Heart left ventricle (tissue), 13 donors: ENCODE results near the gene UACA.

Source experiments
- POLR2A ChIP-seq, 2 donors: fragments of 450-650 bp; IDR thresholded peaks; one replicate each; pipeline ENCODE4 v1.6.1; 2017; ENCODE audit warnings: antibody characterized with exemption in 2 of 2, mild to moderate bottlenecking in 2 of 2, moderate library complexity in 2 of 2
- TF ChIP-seq, protein P1 (sequence below), 12 donors: fragments of 200-600 bp; sonication (generic) in 4 of 12; IDR thresholded peaks; one replicate each; pipeline versions ENCODE4 v1.5.0 to v1.8.0; 2018 to 2022; ENCODE audit warnings: antibody characterized with exemption in 12 of 12, mild to moderate bottlenecking in 5 of 12
- donor health status: ischemic (EF 13 %, LVEDD 7.1; RV severe dilation, severe dysfunction).
- donor health status: DM: no; HTN: yes; CAD: no.
- donor health status: DM: no; HTN: no; CAD: no.
- donor health status: ischemic (EF 25% LVEDD 6.9; RV normal size, moderate dysfunction).
- donor health status: ischemic (EF 25% LVEDD 5.7; RV mildly dilated, moderate dysfunction).
- donor health status: ischemic (EF 35%, LVEDD 5.7; RV mildly dilated, moderate dysfunction).
- donor health status: nonischemic (EF 11% LVEDD 7.7; RV severe dilation, severe dysfunction).
- donor health status: DM: yes; HTN: yes; CAD: no.
- donor health status: PGD.
- donor health status: ischemic (EF 29% LVEDD 5.4; RV normal size, mild dysfunction).
- donor health status: nonischemic (EF 23%, LVEDD 6.1; RV moderate dilation, normal function).

DNA sequence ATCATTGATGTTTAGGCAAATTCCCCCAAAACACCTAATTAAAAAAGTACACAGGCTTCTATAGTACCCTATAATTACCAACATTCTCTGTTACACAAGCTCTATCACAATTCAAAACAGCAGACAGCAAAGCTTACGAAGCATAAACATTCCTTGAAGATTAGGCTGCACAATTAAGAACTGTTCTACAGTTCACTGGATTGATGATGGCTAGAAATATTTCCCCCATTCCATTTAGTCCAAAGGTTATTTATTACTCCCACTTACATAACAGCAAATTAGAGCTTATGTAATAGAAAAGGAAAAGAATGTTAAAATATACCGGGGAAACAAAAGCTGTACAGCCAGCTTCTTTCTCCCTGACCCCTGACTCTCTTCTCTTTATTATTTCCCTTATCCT is 49.3 kb downstream of the UACA start:
- no peak for TF ChIP-seq POLR2A (IDR thresholded peaks at IDR 0.05)
- TF ChIP-seq, protein P1, sequence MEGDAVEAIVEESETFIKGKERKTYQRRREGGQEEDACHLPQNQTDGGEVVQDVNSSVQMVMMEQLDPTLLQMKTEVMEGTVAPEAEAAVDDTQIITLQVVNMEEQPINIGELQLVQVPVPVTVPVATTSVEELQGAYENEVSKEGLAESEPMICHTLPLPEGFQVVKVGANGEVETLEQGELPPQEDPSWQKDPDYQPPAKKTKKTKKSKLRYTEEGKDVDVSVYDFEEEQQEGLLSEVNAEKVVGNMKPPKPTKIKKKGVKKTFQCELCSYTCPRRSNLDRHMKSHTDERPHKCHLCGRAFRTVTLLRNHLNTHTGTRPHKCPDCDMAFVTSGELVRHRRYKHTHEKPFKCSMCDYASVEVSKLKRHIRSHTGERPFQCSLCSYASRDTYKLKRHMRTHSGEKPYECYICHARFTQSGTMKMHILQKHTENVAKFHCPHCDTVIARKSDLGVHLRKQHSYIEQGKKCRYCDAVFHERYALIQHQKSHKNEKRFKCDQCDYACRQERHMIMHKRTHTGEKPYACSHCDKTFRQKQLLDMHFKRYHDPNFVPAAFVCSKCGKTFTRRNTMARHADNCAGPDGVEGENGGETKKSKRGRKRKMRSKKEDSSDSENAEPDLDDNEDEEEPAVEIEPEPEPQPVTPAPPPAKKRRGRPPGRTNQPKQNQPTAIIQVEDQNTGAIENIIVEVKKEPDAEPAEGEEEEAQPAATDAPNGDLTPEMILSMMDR (IDR thresholded peaks at IDR 0.05) = no peak
